ENCODE measurements around the gene TOMM5. TPM values are rescaled to one million over a fixed set of nuclear protein-coding genes. Genes with fewer than 3 reads are reported as not detected.

Gene TOMM5
- total and polyA plus RNA-seq, 2 donors (not counting 1 experiment from before 2014, with no cell fraction given): 113 to 162 TPM

DNA sequence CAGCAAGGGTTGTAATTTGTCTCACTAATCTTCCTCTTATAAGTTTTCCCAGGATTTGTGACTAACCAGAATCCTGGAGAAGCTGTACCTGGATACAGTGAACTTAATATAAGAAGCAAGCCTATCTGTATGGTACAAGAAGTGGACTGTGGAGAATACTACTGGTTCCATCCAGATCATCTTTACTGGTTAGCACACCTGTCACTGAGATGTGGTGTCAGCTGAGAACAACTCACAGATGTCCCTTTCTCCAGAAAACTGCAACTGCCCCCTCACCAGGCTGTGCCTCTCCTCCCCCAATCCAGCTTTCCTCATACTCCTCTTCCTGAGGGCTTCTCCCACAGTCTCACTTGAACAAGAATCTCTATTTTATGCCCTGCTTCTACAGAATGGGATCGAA is 21.1 kb downstream of the TOMM5 start:
- Histone ChIP-seq H3K79me2 (ENCODE audit: control insufficient read depth, insufficient read depth, low read length) (peaks cover 2% of the 10 kb centered on the region), H2AFZ (ENCODE audit: low read length) (no peak overlapping the region), H3K4me1 (ENCODE audit: control insufficient read depth, extremely low read depth, insufficient read depth, low read length) (peaks cover 3% of the 10 kb centered on the region), H3K4me3 (replicated peaks in 1 of 4; ENCODE audit: control extremely low read depth in 1 of 4, insufficient read depth in 1 of 4, low read depth in 3 of 4, low read length in 4 of 4) (no peak overlapping the region), H3K9ac (ENCODE audit: insufficient read depth, low read length) (no peak overlapping the region), H3K36me3 (ENCODE audit: control insufficient read depth, insufficient read depth, low read length) (no peaks in the 10 kb centered on the region), H4K20me1 (ENCODE audit: control insufficient read depth, extremely low read depth, insufficient read depth, low read length) (no peaks in the 10 kb centered on the region), H3K4me2 (ENCODE audit: extremely low read depth, insufficient read depth, low read length) (no peak overlapping the region), H3K9me3 (ENCODE audit: control insufficient read depth, insufficient read depth, low read depth, low read length) (no peaks in the 10 kb centered on the region), H3K27me3 (ENCODE audit: control insufficient read depth, insufficient read depth, low read length) (no peaks in the 10 kb centered on the region), H3K27ac (ENCODE audit: insufficient read depth, low read length) (no peak overlapping the region)
- TF ChIP-seq EZH2 (IDR thresholded peaks at IDR 0.05; ENCODE audit: low read length, missing control alignments): no peak
- TF ChIP-seq, protein P1, sequence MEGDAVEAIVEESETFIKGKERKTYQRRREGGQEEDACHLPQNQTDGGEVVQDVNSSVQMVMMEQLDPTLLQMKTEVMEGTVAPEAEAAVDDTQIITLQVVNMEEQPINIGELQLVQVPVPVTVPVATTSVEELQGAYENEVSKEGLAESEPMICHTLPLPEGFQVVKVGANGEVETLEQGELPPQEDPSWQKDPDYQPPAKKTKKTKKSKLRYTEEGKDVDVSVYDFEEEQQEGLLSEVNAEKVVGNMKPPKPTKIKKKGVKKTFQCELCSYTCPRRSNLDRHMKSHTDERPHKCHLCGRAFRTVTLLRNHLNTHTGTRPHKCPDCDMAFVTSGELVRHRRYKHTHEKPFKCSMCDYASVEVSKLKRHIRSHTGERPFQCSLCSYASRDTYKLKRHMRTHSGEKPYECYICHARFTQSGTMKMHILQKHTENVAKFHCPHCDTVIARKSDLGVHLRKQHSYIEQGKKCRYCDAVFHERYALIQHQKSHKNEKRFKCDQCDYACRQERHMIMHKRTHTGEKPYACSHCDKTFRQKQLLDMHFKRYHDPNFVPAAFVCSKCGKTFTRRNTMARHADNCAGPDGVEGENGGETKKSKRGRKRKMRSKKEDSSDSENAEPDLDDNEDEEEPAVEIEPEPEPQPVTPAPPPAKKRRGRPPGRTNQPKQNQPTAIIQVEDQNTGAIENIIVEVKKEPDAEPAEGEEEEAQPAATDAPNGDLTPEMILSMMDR (conservative IDR thresholded peaks at IDR 0.05 in 1 of 2, IDR thresholded peaks at IDR 0.05 in 1 of 2; ENCODE audit: low read depth in 1 of 2, low read length in 2 of 2): no peak
- DNase-seq (ENCODE audit: low read depth in 2 of 2): no peak

DNA sequence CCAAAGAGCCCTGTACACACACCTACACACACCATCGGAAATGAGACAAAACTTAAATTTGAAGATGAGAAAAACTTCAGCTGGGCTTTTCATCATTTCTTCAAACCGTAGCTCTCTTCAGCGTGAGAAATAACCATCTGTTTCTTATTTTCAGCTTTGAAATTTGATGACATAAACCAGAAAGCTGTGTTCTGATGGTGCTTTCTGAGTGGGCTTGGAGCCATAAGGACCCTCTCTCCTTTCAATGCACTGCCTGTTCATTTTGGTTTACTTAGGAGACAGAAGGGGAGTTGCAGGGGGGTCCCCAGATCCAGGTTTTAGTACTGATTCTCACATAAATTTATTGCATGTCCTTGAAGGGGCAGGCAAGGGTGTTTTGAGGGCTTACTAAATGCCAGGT is 25.7 kb downstream of the TOMM5 start:
- no peaks in the 10 kb centered on the region for H3K27me3 ChIP-seq (ENCODE audit: control insufficient read depth, insufficient read depth, low read length)
- H2AFZ ChIP-seq (ENCODE audit: low read length): no peak overlapping the region
- no peaks in the 10 kb centered on the region for H3K36me3 ChIP-seq (ENCODE audit: control insufficient read depth, insufficient read depth, low read length)
- no peak overlapping the region for H3K4me3 ChIP-seq (replicated peaks in 1 of 4; ENCODE audit: control extremely low read depth in 1 of 4, insufficient read depth in 1 of 4, low read depth in 3 of 4, low read length in 4 of 4)
- H3K79me2 ChIP-seq (ENCODE audit: control insufficient read depth, insufficient read depth, low read length): no peaks in the 10 kb centered on the region
- TF ChIP-seq, protein P1 (conservative IDR thresholded peaks at IDR 0.05 in 1 of 2, IDR thresholded peaks at IDR 0.05 in 1 of 2; ENCODE audit: low read depth in 1 of 2, low read length in 2 of 2): no peak
- no peak for TF ChIP-seq EZH2 (IDR thresholded peaks at IDR 0.05; ENCODE audit: low read length, missing control alignments)
- H3K4me1 ChIP-seq (ENCODE audit: control insufficient read depth, extremely low read depth, insufficient read depth, low read length): no peaks in the 10 kb centered on the region
- no peak overlapping the region for H3K9ac ChIP-seq (ENCODE audit: insufficient read depth, low read length)
- DNase-seq (ENCODE audit: low read depth in 2 of 2): no peak
- no peak overlapping the region for H3K27ac ChIP-seq (ENCODE audit: insufficient read depth, low read length)
- no peaks in the 10 kb centered on the region for H4K20me1 ChIP-seq (ENCODE audit: control insufficient read depth, extremely low read depth, insufficient read depth, low read length)
- H3K9me3 ChIP-seq (ENCODE audit: control insufficient read depth, insufficient read depth, low read depth, low read length): no peaks in the 10 kb centered on the region
- no peak overlapping the region for H3K4me2 ChIP-seq (ENCODE audit: extremely low read depth, insufficient read depth, low read length)

DNA sequence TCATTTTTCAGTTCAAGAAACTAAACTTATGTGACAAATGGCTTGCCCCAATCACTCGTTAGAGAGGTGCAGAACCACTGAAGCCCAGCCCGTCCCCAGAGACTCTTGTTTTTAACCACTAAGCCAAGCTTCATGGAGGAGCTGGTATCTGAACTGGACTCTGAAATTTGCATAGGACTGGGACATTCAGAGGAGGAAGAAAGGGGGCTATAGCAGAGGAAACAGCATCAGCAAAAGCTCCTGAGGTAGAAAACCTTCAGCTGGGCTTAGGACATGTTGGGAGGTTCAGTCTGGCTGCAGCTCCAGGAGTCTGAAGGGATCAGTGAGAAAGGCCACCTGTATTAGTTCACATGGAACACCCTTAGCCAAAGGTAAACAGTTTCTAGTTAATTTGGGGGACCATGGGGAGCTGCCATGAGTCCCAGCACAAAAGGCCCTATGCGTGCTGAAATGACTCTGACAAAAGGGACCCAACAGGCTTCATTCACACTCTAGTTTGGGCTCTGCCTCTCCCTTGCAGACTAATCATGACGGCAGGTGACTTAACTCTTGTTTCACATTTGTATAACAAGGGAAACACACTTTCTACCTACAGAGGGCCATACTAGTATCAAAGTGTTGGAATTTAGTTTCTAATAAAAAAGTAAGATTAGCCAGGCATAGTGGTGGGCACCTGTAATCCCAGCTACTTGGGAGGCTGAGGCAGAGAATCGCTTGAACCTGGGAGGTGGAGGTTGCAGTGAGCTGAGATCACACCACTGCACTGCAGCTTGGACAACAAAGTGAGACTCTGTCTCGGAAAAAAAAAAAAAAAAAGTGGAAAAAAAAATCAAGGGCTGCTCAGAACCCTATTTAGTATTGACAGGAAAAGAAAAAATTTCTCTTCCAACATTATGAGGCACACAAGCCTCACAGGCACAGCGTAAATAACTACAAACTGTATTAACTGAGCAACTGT is 26.5 kb downstream of the TOMM5 start:
- Histone ChIP-seq H4K20me1 (ENCODE audit: control insufficient read depth, extremely low read depth, insufficient read depth, low read length) (no peaks in the 10 kb centered on the region), H3K27ac (ENCODE audit: insufficient read depth, low read length) (no peak overlapping the region), H3K4me1 (ENCODE audit: control insufficient read depth, extremely low read depth, insufficient read depth, low read length) (no peaks in the 10 kb centered on the region), H3K9ac (ENCODE audit: insufficient read depth, low read length) (no peak overlapping the region), H3K4me2 (ENCODE audit: extremely low read depth, insufficient read depth, low read length) (no peak overlapping the region), H3K9me3 (ENCODE audit: control insufficient read depth, insufficient read depth, low read depth, low read length) (no peaks in the 10 kb centered on the region), H3K79me2 (ENCODE audit: control insufficient read depth, insufficient read depth, low read length) (no peaks in the 10 kb centered on the region), H3K36me3 (ENCODE audit: control insufficient read depth, insufficient read depth, low read length) (no peaks in the 10 kb centered on the region), H3K4me3 (replicated peaks in 1 of 4; ENCODE audit: control extremely low read depth in 1 of 4, insufficient read depth in 1 of 4, low read depth in 3 of 4, low read length in 4 of 4) (no peak overlapping the region), H3K27me3 (ENCODE audit: control insufficient read depth, insufficient read depth, low read length) (no peaks in the 10 kb centered on the region), H2AFZ (ENCODE audit: low read length) (no peak overlapping the region)
- TF ChIP-seq, protein P1 (conservative IDR thresholded peaks at IDR 0.05 in 1 of 2, IDR thresholded peaks at IDR 0.05 in 1 of 2; ENCODE audit: low read depth in 1 of 2, low read length in 2 of 2): no peak
- no peak for TF ChIP-seq EZH2 (IDR thresholded peaks at IDR 0.05; ENCODE audit: low read length, missing control alignments)
- no peak for DNase-seq (ENCODE audit: low read depth in 2 of 2)
